PC-9 (cell line): ENCODE data around the gene PURB.

ENCODE experiments used
- EZH2 ChIP-seq: fragments of 200-600 bp; sonication (generic); IDR thresholded peaks from 2 replicates; pipeline ENCODE4 v1.8.0; 2017; ENCODE audit warnings: antibody characterized with exemption, low read depth
- TF ChIP-seq, protein P1 (sequence below): fragments of 200-600 bp; sonication (generic); conservative IDR thresholded peaks from 2 replicates; pipeline ENCODE4 v1.6.1; 2017; ENCODE audit warnings: mixed run types, antibody characterized with exemption, mild to moderate bottlenecking, moderate library complexity

DNA sequence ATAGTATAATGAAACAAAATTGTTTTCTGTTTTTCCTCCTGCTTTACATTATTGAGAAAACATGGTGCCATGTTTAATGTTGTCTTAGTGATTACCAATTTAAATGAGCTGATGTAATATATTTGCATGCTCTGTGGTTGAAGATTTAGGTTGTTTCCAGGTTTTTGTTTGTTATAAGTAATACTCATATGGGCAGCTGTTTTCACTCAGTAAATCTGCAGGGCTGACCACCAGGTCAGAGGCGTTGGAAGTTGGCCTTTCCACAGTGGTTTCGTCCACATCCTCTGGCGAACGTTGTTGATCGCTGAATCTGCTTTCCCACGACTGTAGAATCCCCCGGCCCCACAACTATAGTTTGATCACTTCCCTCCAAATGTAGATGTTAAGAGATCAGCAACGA lies 21.6 kb upstream of the PURB start:
- TF ChIP-seq, protein P1, sequence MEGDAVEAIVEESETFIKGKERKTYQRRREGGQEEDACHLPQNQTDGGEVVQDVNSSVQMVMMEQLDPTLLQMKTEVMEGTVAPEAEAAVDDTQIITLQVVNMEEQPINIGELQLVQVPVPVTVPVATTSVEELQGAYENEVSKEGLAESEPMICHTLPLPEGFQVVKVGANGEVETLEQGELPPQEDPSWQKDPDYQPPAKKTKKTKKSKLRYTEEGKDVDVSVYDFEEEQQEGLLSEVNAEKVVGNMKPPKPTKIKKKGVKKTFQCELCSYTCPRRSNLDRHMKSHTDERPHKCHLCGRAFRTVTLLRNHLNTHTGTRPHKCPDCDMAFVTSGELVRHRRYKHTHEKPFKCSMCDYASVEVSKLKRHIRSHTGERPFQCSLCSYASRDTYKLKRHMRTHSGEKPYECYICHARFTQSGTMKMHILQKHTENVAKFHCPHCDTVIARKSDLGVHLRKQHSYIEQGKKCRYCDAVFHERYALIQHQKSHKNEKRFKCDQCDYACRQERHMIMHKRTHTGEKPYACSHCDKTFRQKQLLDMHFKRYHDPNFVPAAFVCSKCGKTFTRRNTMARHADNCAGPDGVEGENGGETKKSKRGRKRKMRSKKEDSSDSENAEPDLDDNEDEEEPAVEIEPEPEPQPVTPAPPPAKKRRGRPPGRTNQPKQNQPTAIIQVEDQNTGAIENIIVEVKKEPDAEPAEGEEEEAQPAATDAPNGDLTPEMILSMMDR = no peak
- no peak for TF ChIP-seq EZH2
